GM21381 (cell line): ENCODE measurements around the gene UNC13B.
A peak's percentile ranks its signal among the peaks of the same experiment; 100 is the strongest.
"Not testable (repeated sequence)": the region's sequence is repeated elsewhere in the genome, so short reads cannot be mapped to it uniquely, and the experiment has no call there.

Experiments used
- ATAC-seq: cut with Tn5 transposase; IDR thresholded peaks from one replicate; pipeline ENCODE4 v1.9.1; 2021; ENCODE audit warnings: mild to moderate bottlenecking, moderate library complexity; ENCODE audit not compliant: unreplicated experiment

Gene UNC13B

GRCh38 chr9:35161713-35162604 lies at the start of gene UNC13B:
UNC13B (plus strand) TSS chr9:35162009; CDS start chr9:35162284, 275 bp downstream.
- ATAC-seq = peak; percentile 76

GRCh38 chr9:35112257-35113020 lies 49.4 kb upstream of the UNC13B start:
- ATAC-seq = no peak

- ATAC-seq = no peak
These were observed 47.5 kb upstream of the UNC13B start for GRCh38 chr9:35114113-35114839.

- no peak for ATAC-seq
These were observed 46.8 kb upstream of the UNC13B start for GRCh38 chr9:35114840-35115628.

DNA sequence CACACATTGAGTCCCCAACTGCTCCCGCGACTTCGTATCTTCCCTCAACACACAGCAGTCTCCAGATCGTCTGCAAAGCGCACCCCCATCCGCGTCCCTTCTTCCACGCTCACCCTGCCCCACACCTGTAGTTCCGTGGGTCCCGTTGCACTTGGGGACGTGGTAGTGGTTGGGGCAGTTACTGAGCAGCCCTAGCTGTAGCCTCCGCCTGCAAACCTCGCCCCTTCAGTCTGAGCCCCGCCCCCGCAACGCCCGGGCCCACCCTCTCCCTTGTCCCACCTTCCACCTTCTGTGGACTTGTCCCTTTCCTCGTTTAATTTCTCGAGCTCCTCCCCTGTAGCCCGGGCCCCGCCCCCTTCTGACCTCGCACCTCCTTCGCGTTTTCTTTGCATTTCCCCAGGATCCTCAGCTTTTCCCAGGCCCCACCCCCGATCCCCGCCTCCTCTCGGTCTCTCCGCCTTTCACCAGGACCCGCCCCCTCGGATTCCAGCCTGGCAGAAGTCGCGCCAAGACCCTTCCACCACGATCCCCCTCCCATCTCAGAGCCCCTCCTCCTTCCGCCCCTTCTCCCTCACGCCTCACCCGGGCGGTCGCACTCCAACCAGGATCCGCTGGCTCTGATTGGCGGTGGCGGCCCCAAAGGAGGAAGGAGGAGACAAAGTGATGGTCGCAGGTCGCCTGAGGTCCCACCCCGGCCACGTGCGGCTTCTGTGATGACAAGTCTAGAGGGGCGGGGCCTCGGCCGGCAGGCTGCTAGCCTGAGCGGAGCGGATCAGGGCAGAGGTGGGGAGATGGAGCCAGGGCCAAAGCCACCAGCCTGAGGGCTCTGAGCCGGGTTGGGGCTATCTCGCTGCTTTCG lies 45.9 kb upstream of the UNC13B start, which contains the start of gene ATOSB:
TSS of gene ATOSB (minus strand) at position 183 of the 859 bp plus-strand sequence. CDS start 7,588 bp downstream, outside the sequence.
- peak; percentile 53 for ATAC-seq

- ATAC-seq = peak; percentile 0
These were observed 45.3 kb upstream of the UNC13B start for GRCh38 chr9:35116539-35116897.

GRCh38 chr9:35116898-35117551 lies 44.8 kb upstream of the UNC13B start:
- ATAC-seq = peak; percentile 33

GRCh38 chr9:35134920-35135319 lies 26.9 kb upstream of the UNC13B start:
- ATAC-seq = no peak

DNA sequence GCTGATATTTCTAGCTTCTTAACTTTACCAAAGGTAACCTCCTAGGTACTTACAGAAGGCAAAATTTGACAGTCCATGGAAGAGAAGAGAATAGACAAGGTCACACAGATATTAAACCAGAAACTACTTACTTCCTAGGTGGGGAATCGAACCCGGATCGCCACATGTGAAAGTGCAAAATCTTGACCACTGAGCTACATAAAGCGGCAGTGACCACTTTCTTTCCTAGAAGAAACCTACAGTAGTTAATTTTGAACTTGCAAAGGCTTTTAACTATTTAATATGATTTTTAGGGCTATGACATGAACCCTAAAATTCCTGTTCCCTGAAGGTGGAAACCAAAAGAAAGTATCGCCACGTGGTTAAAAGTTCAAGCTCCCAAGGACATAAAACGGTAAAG lies 25.8 kb upstream of the UNC13B start:
- ATAC-seq = no peak

- no peak for ATAC-seq
These were observed 24.9 kb upstream of the UNC13B start for GRCh38 chr9:35136866-35137265.

- ATAC-seq = no peak
These were observed 21.7 kb upstream of the UNC13B start for GRCh38 chr9:35140093-35140492.

- ATAC-seq = no peak
These were observed 19.8 kb upstream of the UNC13B start for GRCh38 chr9:35142037-35142436.

DNA sequence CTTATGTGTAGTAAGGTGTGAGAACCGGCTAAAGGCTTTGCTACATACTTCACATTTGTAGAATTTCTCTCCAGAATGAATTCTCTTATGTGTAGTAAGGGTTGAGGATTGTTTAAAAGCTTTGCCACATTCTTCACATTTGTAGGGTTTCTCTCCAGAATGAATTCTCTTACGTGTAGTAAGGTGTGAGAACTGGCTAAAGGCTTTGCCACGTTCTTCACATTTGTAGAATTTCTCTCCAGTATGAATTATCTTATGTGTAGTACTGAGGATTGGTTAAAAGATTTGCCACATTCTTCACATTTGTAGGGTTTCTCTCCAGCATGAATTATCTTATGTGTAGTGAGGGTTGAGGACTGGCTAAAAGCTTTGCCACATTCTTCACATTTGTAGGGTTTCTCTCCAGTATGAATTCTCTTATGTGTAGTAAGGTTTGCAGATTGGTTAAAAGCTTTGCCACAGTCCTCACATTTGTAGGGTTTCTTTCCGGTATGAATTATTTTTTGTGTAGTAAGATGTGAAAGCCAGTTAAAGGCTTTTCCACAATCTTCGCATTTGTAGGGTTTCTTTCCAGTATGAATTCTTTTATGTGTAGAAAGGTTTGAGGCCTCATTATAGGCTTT lies 13.8 kb upstream of the UNC13B start:
- not testable (repeated sequence) for ATAC-seq

DNA sequence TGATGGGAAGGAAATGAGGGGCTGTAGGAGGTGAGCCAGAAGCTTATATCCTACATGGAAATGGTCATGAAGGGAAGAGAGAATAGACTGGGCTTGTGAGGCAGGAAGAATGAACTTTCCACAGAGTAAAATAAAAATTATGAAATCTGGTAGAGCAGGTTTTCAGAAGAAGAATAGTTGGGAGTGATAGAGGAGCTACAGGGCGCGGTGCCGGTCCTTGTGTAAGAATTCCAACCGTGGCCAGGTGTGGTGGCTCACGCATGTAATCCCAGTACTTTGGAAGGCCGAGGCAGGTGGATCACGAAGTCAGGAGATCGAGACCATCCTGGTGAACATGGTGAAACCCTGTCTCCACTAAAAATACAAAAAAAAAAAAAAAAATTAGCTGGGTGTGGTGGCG lies 8.9 kb upstream of the UNC13B start:
- ATAC-seq = no peak

DNA sequence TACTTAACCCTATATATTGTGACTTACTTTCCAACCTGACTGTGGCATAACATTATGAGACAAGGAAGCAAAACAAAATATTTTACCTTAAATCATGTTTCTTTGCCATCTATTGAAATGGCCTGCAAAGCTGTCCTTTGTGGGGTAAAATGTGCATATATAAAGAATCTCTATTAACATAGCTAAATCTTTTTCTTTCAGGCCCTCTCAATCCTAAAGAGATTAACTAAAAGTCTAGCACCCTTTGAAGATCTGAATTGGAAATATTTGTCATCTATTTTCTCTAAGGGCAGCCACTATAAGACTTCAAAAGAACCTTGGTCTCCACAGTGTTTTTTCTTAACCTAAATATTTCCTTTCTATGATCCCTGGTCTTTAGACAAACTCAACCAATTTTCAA lies 5.0 kb upstream of the UNC13B start:
- ATAC-seq = no peak

DNA sequence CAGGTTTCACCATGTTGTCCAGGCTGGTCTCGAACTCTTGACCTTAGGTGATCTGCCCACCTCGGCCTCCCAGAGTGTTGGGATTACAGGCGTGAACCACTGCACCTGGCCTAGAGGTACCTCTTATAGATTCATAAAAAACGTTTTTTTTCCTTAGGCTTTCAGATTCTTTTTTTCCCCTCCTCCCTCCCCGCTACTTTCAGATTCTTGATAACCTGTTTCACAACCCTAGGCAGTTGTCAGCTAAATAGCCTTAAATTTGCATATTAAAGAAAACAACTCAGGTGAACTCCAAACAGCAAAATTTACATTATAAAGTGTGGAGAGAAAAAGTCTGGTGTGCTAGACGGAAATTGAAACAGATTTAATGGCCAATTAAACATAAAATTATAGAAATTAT lies 4.0 kb upstream of the UNC13B start:
- not testable (repeated sequence) for ATAC-seq

- ATAC-seq = no peak
These were observed 3.1 kb upstream of the UNC13B start for GRCh38 chr9:35158501-35159280.
